Brain pericyte (primary cell): ENCODE data around the gene IGFBP3.

Experiments
- DNase-seq: peaks from one replicate; pipeline ENCODE4 v3.0.0-alpha.2; 2012; ENCODE audit warnings: low read depth, low spot score

IGFBP3 gene

GRCh38 chr7:45892407-45893035, 28.6 kb downstream of the IGFBP3 start:
- DNase-seq: no peak

GRCh38 chr7:45891462-45892402, 29.3 kb downstream of the IGFBP3 start:
- no peak for DNase-seq

GRCh38 chr7:45890902-45891461, 30.1 kb downstream of the IGFBP3 start:
- no peak for DNase-seq

- DNase-seq: no peak
Measured at GRCh38 chr7:45890125-45890901, 30.8 kb downstream of the IGFBP3 start.

- DNase-seq: peak; percentile 53
Measured at GRCh38 chr7:45889367-45890067, 31.6 kb downstream of the IGFBP3 start.

- DNase-seq: peak; percentile 46
Measured at GRCh38 chr7:45888993-45889366, 32.1 kb downstream of the IGFBP3 start.

- no peak for DNase-seq
Measured at GRCh38 chr7:45888185-45888992, 32.7 kb downstream of the IGFBP3 start, which contains the start of gene IGFBP1. Gene IGFBP1 (plus strand): TSS chr7:45888488. CDS start chr7:45888653, 165 bp downstream.

- no peak for DNase-seq
Measured at GRCh38 chr7:45886931-45887667, 34.0 kb downstream of the IGFBP3 start.

GRCh38 chr7:45885264-45885882, 35.7 kb downstream of the IGFBP3 start:
- peak; percentile 81 for DNase-seq

GRCh38 chr7:45884136-45884535, 36.9 kb downstream of the IGFBP3 start:
- DNase-seq: no peak

- no peak for DNase-seq
Measured at GRCh38 chr7:45882465-45882810, 38.6 kb downstream of the IGFBP3 start.

GRCh38 chr7:45881759-45882464, 39.2 kb downstream of the IGFBP3 start:
- peak; percentile 83 for DNase-seq

- DNase-seq: no peak
Measured at GRCh38 chr7:45881280-45881758, 39.8 kb downstream of the IGFBP3 start.

- no peak for DNase-seq
Measured at GRCh38 chr7:45880433-45880860, 40.6 kb downstream of the IGFBP3 start.

- DNase-seq: no peak
Measured at GRCh38 chr7:45878457-45879144, 42.5 kb downstream of the IGFBP3 start.

- no peak for DNase-seq
Measured at GRCh38 chr7:45876519-45876918, 44.6 kb downstream of the IGFBP3 start.

GRCh38 chr7:45874408-45875131, 46.5 kb downstream of the IGFBP3 start:
- DNase-seq: no peak
